HepG2 (cell line): ENCODE measurements around the gene CD53. TPM values are rescaled to one million over a fixed set of nuclear protein-coding genes. Genes with fewer than 3 reads are reported as not detected.
"Not testable (repeated sequence)": the region's sequence is repeated elsewhere in the genome, so short reads cannot be mapped to it uniquely, and the experiment has no call there.

ENCODE experiments used
- ATAC-seq: fragments of 200-7000 bp; cut with Tn5 transposase; 3 replicates; pipeline ENCODE4 v1.9.1; 2020; ENCODE audit warnings: mild to moderate bottlenecking, moderate library complexity
- BruUV-seq: library from RNA; stranded (reverse); fragments of 400-500 nt; replicated peaks from 2 replicates; lab custom pipeline; 2021; lab: Mats Ljungman, UMichigan
- CTCF ChIA-PET: fragments of 300-600 bp; formaldehyde crosslinking; extraction: SDS; loops from one replicate; lab custom pipeline; 2021; ENCODE audit warnings: low total read pairs, inconsistent platforms, low intra/inter-chr PET ratio; lab: Yijun Ruan, JAX
- POLR2A ChIA-PET: fragments of 350-600 bp; sonication (Branson Sonifier 250); formaldehyde crosslinking; loops from one replicate; lab custom pipeline; 2020; ENCODE audit warnings: antibody characterized with exemption, inconsistent platforms; lab: Yijun Ruan, JAX
- DNase-seq: peaks from one replicate; pipeline ENCODE4 v3.0.0-alpha.2; 2015; ENCODE audit warnings: low spot score
- FAIRE-seq: peaks from 3 replicates; lab custom pipeline; 2011; peaks lifted over from hg19 to GRCh38; lab: Jason Lieb, UNC
- H2AFZ ChIP-seq: one replicate; pipeline ENCODE4 v1.6.1; 2011; ENCODE audit warnings: low read length, inconsistent platforms
- H3K27ac ChIP-seq: fragments of 300-600 bp; 3 replicates; pipeline ENCODE4 v1.8.0; 2011; ENCODE audit warnings: mixed run types, mild to moderate bottlenecking, mixed read lengths, low read length, inconsistent platforms; ENCODE audit not compliant: insufficient read depth; ENCODE audit errors: extremely low read length
- H3K27me3 ChIP-seq, 2 experiments: fragments of 200-600 bp in 1 of 2; 2 replicates in 1 of 2; 3 replicates in 1 of 2; pipeline versions ENCODE4 v1.6.0 to v1.8.0; 2011; ENCODE audit warnings: low read length in 2 of 2, mild to moderate bottlenecking in 2 of 2, moderate library complexity in 2 of 2, inconsistent platforms in 1 of 2; ENCODE audit not compliant: insufficient read depth in 2 of 2, control insufficient read depth in 1 of 2
- H3K36me3 ChIP-seq, 2 experiments: fragments of 200-600 bp in 1 of 2; replicated peaks in 1 of 2; 2 replicates in 1 of 2; 3 replicates in 1 of 2; pipeline versions ENCODE4 v1.5.1 to v1.8.0; 2011; ENCODE audit warnings: low read length in 2 of 2, inconsistent platforms in 1 of 2; ENCODE audit not compliant: insufficient read depth in 2 of 2, control insufficient read depth in 1 of 2
- H3K4me1 ChIP-seq: 2 replicates; pipeline ENCODE4 v1.5.1; 2012; ENCODE audit warnings: low read length, inconsistent platforms; ENCODE audit not compliant: insufficient read depth
- H3K4me2 ChIP-seq: 2 replicates; pipeline ENCODE4 v1.6.0; 2011; ENCODE audit warnings: low read depth, low read length, inconsistent platforms
- H3K4me3 ChIP-seq, 3 experiments: fragments of 200-600 bp in 1 of 3; sonication (generic), shearing (Covaris generic) in 1 of 3; replicated peaks in 1 of 3; 2 replicates each; pipeline ENCODE4 v1.5.1; 2011 to 2016; ENCODE audit warnings: low read length in 3 of 3, inconsistent platforms in 2 of 3, low read depth in 2 of 3, mild to moderate bottlenecking in 2 of 3, control low read depth in 1 of 3, mixed read lengths in 1 of 3; ENCODE audit not compliant: insufficient read depth in 1 of 3
- H3K79me2 ChIP-seq: one replicate; pipeline ENCODE4 v1.6.1; 2011; ENCODE audit warnings: low read length, inconsistent platforms; ENCODE audit not compliant: insufficient read depth
- H3K9ac ChIP-seq: 2 replicates; pipeline ENCODE4 v1.6.0; 2011; ENCODE audit warnings: mild to moderate bottlenecking, low read depth, low read length, inconsistent platforms; ENCODE audit not compliant: insufficient read depth
- H3K9me3 ChIP-seq: 2 replicates; pipeline ENCODE4 v1.5.1; 2012; ENCODE audit warnings: mild to moderate bottlenecking, low read length
- H4K20me1 ChIP-seq: 2 replicates; pipeline ENCODE4 v1.6.0; 2011; ENCODE audit warnings: inconsistent platforms, mild to moderate bottlenecking, low read length, moderate library complexity; ENCODE audit not compliant: insufficient read depth
- AFF4 ChIP-seq: sonication (generic); formaldehyde crosslinking; IDR thresholded peaks from 2 replicates; pipeline ENCODE4 v1.4.0; 2020; ENCODE audit warnings: missing genetic modification reagents
- CHD2 ChIP-seq: IDR thresholded peaks from 2 replicates; pipeline ENCODE4 v1.6.1; 2011; ENCODE audit warnings: low read depth, low read length, improper control_type of control experiment
- CTCF ChIP-seq: sonication (generic); formaldehyde crosslinking; IDR thresholded peaks from 2 replicates; pipeline ENCODE4 v1.5.0; 2020; ENCODE audit warnings: mild to moderate bottlenecking, missing genetic modification reagents, moderate library complexity
- GMEB1 ChIP-seq: sonication (generic); formaldehyde crosslinking; IDR thresholded peaks from 2 replicates; pipeline ENCODE4 v1.5.1; 2020; ENCODE audit warnings: missing genetic modification reagents, mild to moderate bottlenecking, borderline replicate concordance
- SOX6 ChIP-seq, 2 experiments: fragments of 450-650 bp in 1 of 2; sonication (generic) in 1 of 2; formaldehyde crosslinking in 1 of 2; IDR thresholded peaks; 2 replicates each; pipeline versions ENCODE4 v1.4.0 to v1.6.1; 2017 to 2020; ENCODE audit warnings: antibody characterized with exemption in 1 of 2, mild to moderate bottlenecking in 1 of 2, missing genetic modification reagents in 1 of 2
- ZNF605 ChIP-seq: sonication (generic); formaldehyde crosslinking; IDR thresholded peaks from 2 replicates; pipeline ENCODE4 v1.8.0; 2022; ENCODE audit warnings: mild to moderate bottlenecking, missing genetic modification reagents
- ZNF790 ChIP-seq: sonication (generic); formaldehyde crosslinking; IDR thresholded peaks from 2 replicates; pipeline ENCODE4 v1.8.0; 2022; ENCODE audit warnings: missing genetic modification reagents, mild to moderate bottlenecking, borderline replicate concordance
- WGBS: methylation state at CpG from one replicate; pipeline ENCODE4 v1.1.6; 2017; ENCODE audit warnings: low lambda C conversion rate; 5-methylcytosine and 5-hydroxymethylcytosine counted together
- in situ Hi-C: cut with HindIII; loops from 2 replicates; pipeline ENCODE4 v1.10.0; 2017; ENCODE audit warnings: low pct_unique_long_range_greater_than_20kb; ENCODE audit not compliant: extremely low pct_ligation_motif_present
- intact Hi-C: fragments of 100-400 bp; cut with micrococcal nuclease; formaldehyde crosslinking; loops from one replicate; pipeline ENCODE4 v1.10.0; 2022; ENCODE audit not compliant: unreplicated experiment
- polyA plus RNA-seq, 8 experiments: library from polyadenylated mRNA; depleted of rRNA in 3 of 8; stranded (reverse) in 7 of 8; unstranded in 1 of 8; fragments of >200 nt; fragmentation: Illumina TruSeq in 4 of 8; extraction: Trizol in 4 of 8; gene quantifications; 2 replicates each; pipeline versions ENCODE4 v1.2.1 to v1.2.3, GENCODE V29; 2011 to 2016; ENCODE audit warnings: low read depth in 4 of 8, missing spikeins in 1 of 8, mixed read lengths in 1 of 8; ENCODE audit not compliant: insufficient read depth in 1 of 8
- total RNA-seq, 5 experiments: library from RNA; depleted of rRNA; stranded (reverse); fragments of >200 nt; fragmentation: Illumina TruSeq; extraction: Trizol; gene quantifications; 2 replicates each; pipeline ENCODE4 v1.2.3, GENCODE V29; 2016; ENCODE audit warnings: low read depth in 1 of 5

The CD53 gene
- total and polyA plus RNA-seq, 2 of the 13 experiments (the other 11 are each of a cell fraction or from before 2014, with no cell fraction given), result not detected

GRCh38 chr1:110824192-110824591 is 48.8 kb upstream of the CD53 start (continued):
- TF ChIP-seq AFF4 (no peak), CHD2 (no peak), SOX6 (IDR thresholded peaks at IDR 0.05) (no peak), SOX6 (CRISPR knock-in tag; IDR thresholded peaks at IDR 0.05) (no peak), GMEB1 (CRISPR knock-in tag) (no peak), ZNF605 (CRISPR knock-in tag) (no peak)
- TF ChIP-seq, all 625 proteins: peak for 0

- intact Hi-C loops (no loop called here), in situ Hi-C loops (no loop called here)
- FAIRE-seq (peak; percentile 71), ATAC-seq (peak; percentile 84), DNase-seq (peak; percentile 54)
- Histone ChIP-seq H3K4me2 (no peak overlapping the region), H3K27ac (no peak overlapping the region), H3K4me1 (no peaks in the 10 kb centered on the region), H3K4me3 (no peak overlapping the region), H3K9ac (no peak overlapping the region), H3K79me2 (no peaks in the 10 kb centered on the region), H3K9me3 (no peaks in the 10 kb centered on the region), H3K36me3 (no peaks in the 10 kb centered on the region), H3K27me3 (no peaks in the 10 kb centered on the region), H2AFZ (no peak overlapping the region), H4K20me1 (no peaks in the 10 kb centered on the region)
- CTCF ChIA-PET, result interaction anchor here (0.7 kb wide), 1 partner anchor 46 kb away, joined by 3 read pairs; no protein-coding TSS in a partner anchor
- POLR2A ChIA-PET, result no interaction called here
- peak; percentile 66 for TF ChIP-seq CTCF
- no peak for TF ChIP-seq ZNF790 (CRISPR knock-in tag)
- WGBS, result 4% methylated on average over 5 of the region's 5 CpGs
- no TSS peak for BruUV-seq
Measured at GRCh38 chr1:110829955-110830553, 42.9 kb upstream of the CD53 start.

- ATAC-seq, H3K4me2 ChIP-seq, H2AFZ ChIP-seq, H3K9me3 ChIP-seq, H3K4me1 ChIP-seq, intact Hi-C loops, H4K20me1 ChIP-seq, FAIRE-seq, BruUV-seq, H3K27ac ChIP-seq, POLR2A ChIA-PET, in situ Hi-C loops, H3K36me3 ChIP-seq, DNase-seq, H3K79me2 ChIP-seq, CTCF ChIA-PET, H3K4me3 ChIP-seq, H3K9ac ChIP-seq, H3K27me3 ChIP-seq: not testable (repeated sequence)
- WGBS, result 33% methylated on average over 3 of the region's 3 CpGs
Measured at GRCh38 chr1:110833779-110834178, 39.2 kb upstream of the CD53 start.
